Neuronal stem cell (in vitro differentiated cells): Measurements from ENCODE around the gene OR1K1.

Source experiments
- DNase-seq: peaks from one replicate; pipeline ENCODE4 v3.0.0-alpha.2; 2013; ENCODE audit warnings: low spot score
- H2AFZ ChIP-seq: one replicate; pipeline ENCODE4 v1.6.1; 2013; ENCODE audit warnings: mild to moderate bottlenecking, low read length, inconsistent platforms
- H2AK5ac ChIP-seq: 2 replicates; pipeline ENCODE4 v1.6.1; 2013; ENCODE audit warnings: low read depth, mild to moderate bottlenecking, inconsistent platforms, low read length, moderate library complexity, mixed read lengths
- H2BK120ac ChIP-seq: 2 replicates; pipeline ENCODE4 v1.6.1; 2013; ENCODE audit warnings: low read depth, mild to moderate bottlenecking, inconsistent platforms, low read length, moderate library complexity, mixed read lengths
- H2BK12ac ChIP-seq: one replicate; pipeline ENCODE4 v1.6.1; 2013; ENCODE audit warnings: low read length, inconsistent platforms
- H2BK15ac ChIP-seq: 2 replicates; pipeline ENCODE4 v1.6.1; 2013; ENCODE audit warnings: mild to moderate bottlenecking, low read length, inconsistent platforms, mixed read lengths
- H2BK5ac ChIP-seq: one replicate; pipeline ENCODE4 v1.6.1; 2013; ENCODE audit warnings: inconsistent platforms, mild to moderate bottlenecking, low read length, moderate library complexity
- H3K14ac ChIP-seq: one replicate; pipeline ENCODE4 v1.6.1; 2013; ENCODE audit warnings: low read length, inconsistent platforms
- H3K18ac ChIP-seq: 2 replicates; pipeline ENCODE4 v1.6.1; 2013; ENCODE audit warnings: low read length, inconsistent platforms
- H3K23ac ChIP-seq: 2 replicates; pipeline ENCODE4 v1.6.1; 2013; ENCODE audit warnings: low read depth, mild to moderate bottlenecking, mixed read lengths, low read length, inconsistent platforms; ENCODE audit not compliant: poor library complexity
- H3K27ac ChIP-seq: replicated peaks from 3 replicates; pipeline ENCODE4 v1.5.1; 2013; ENCODE audit warnings: low read length, inconsistent platforms
- H3K27me3 ChIP-seq, 3 experiments: 2 replicates each; pipeline ENCODE4 v1.6.1; 2013; ENCODE audit warnings: low read length in 3 of 3, mild to moderate bottlenecking in 2 of 3, inconsistent platforms in 1 of 3, low read depth in 1 of 3, mixed read lengths in 1 of 3, moderate library complexity in 1 of 3; ENCODE audit not compliant: control insufficient read depth in 3 of 3, insufficient read depth in 3 of 3
- H3K36me3 ChIP-seq, 2 donors: replicated peaks in 1 of 2; 2 replicates each; pipeline ENCODE4 v1.6.1; 2013; ENCODE audit warnings: low read length in 2 of 2; ENCODE audit not compliant: control insufficient read depth in 2 of 2, insufficient read depth in 2 of 2
- H3K4ac ChIP-seq: 2 replicates; pipeline ENCODE4 v1.6.1; 2013; ENCODE audit warnings: inconsistent platforms, mild to moderate bottlenecking, low read length, moderate library complexity
- H3K4me1 ChIP-seq, 2 donors: 1 replicate in 1 of 2; 2 replicates in 1 of 2; pipeline ENCODE4 v1.6.1; 2013; ENCODE audit warnings: low read length in 2 of 2, low read depth in 1 of 2; ENCODE audit not compliant: control insufficient read depth in 2 of 2, insufficient read depth in 1 of 2
- H3K4me2 ChIP-seq: one replicate; pipeline ENCODE4 v1.6.1; 2013; ENCODE audit warnings: mild to moderate bottlenecking, low read length, inconsistent platforms; ENCODE audit not compliant: insufficient read depth, poor library complexity, severe bottlenecking
- H3K4me3 ChIP-seq, 2 donors: 2 replicates each; pipeline ENCODE4 v1.5.1; 2013; ENCODE audit warnings: low read length in 2 of 2, mild to moderate bottlenecking in 2 of 2, inconsistent platforms in 1 of 2, moderate library complexity in 1 of 2
- H3K79me1 ChIP-seq: one replicate; pipeline ENCODE4 v1.6.1; 2013; ENCODE audit warnings: low read depth, mild to moderate bottlenecking, inconsistent platforms, low read length, moderate library complexity
- H3K9ac ChIP-seq: one replicate; pipeline ENCODE4 v1.6.1; 2013; ENCODE audit warnings: mild to moderate bottlenecking, low read depth, low read length, inconsistent platforms; ENCODE audit not compliant: poor library complexity
- H3K9me3 ChIP-seq, 2 donors: replicated peaks in 1 of 2; 2 replicates each; pipeline versions ENCODE3 to v1.6.1; 2013; ENCODE audit warnings: low read length in 2 of 2, mild to moderate bottlenecking in 2 of 2, inconsistent platforms in 1 of 2, low read depth in 1 of 2, mixed read lengths in 1 of 2, moderate library complexity in 1 of 2; ENCODE audit not compliant: control insufficient read depth in 2 of 2, insufficient read depth in 1 of 2
- H4K8ac ChIP-seq: one replicate; pipeline ENCODE4 v1.6.1; 2013; ENCODE audit warnings: low read depth, mild to moderate bottlenecking, inconsistent platforms, low read length, moderate library complexity
- H4K91ac ChIP-seq: one replicate; pipeline ENCODE4 v1.6.1; 2013; ENCODE audit warnings: low read length, low read depth, mild to moderate bottlenecking, inconsistent platforms; ENCODE audit not compliant: poor library complexity
- WGBS, 2 donors: extraction: QIAGEN DNeasy Blood & Tissue Kit; methylation state at CpG; one replicate each; pipeline ENCODE4 v1.1.7; 2013; ENCODE audit warnings: missing lambda C conversion rate in 2 of 2, mixed read lengths in 1 of 2; ENCODE audit not compliant: insufficient read length in 2 of 2, insufficient replicate concordance in 1 of 2; ENCODE audit errors: extremely low coverage in 2 of 2; 5-methylcytosine and 5-hydroxymethylcytosine counted together

Gene OR1K1

DNA sequence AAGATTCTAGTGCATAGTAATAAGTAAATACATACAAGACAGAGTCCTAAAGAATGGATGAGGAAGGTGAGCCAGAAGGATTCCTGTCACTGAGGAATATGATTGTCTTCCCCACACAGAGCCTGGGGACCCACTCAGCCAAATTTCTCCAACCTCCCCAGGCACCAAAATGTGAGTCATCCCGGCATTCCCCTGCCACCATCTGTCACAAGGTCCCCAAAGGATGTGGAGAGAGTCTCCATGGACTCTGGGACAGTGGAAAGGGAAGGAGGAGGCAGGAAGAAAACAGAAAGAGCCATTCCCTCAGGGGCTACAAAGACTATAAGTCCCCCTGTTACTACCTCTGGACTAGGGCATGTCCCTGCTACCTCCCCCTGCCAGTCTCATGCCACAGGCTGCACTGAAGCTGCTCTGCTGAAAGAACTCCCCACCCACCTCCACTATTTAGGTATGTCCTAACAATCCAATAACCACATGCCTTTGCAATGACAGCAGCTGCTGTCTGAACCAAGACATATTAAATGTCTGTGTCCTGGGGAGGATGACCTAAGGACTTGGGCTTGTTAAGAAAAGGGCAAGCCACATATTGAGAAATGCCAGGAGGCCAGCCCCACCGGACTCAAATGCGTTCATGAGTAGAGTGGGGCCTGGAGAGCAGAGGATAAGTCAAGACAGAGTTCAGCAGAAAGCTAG lies 21.8 kb upstream of the OR1K1 start:
- no peak overlapping the region for H2BK120ac ChIP-seq
- H4K91ac ChIP-seq, result no peak overlapping the region
- H3K4ac ChIP-seq, result no peak overlapping the region
- H3K18ac ChIP-seq, result no peak overlapping the region
- H3K27me3 ChIP-seq, result peaks cover 0 to 3% (median 0%) of the 10 kb centered on the region in 3 experiments
- H3K9me3 ChIP-seq, result peaks cover 0 to 8% of the 10 kb centered on the region in 2 donors
- no peak overlapping the region for H3K23ac ChIP-seq
- DNase-seq, result no peak
- no peak overlapping the region for H3K27ac ChIP-seq
- no peak overlapping the region for H2BK12ac ChIP-seq
- H3K9ac ChIP-seq, result no peak overlapping the region
- no peak overlapping the region for H2AK5ac ChIP-seq
- no peak overlapping the region for H2BK5ac ChIP-seq
- H3K4me1 ChIP-seq, result no peaks in the 10 kb centered on the region
- no CpG with 5 or more reads among the region's 3 CpGs for WGBS, 2 donors
- H2BK15ac ChIP-seq, result no peak overlapping the region
- no peak overlapping the region for H3K14ac ChIP-seq
- H3K4me3 ChIP-seq, result no peak overlapping the region
- H3K4me2 ChIP-seq, result no peak overlapping the region
- H2AFZ ChIP-seq, result no peak overlapping the region
- no peaks in the 10 kb centered on the region for H3K36me3 ChIP-seq
- H3K79me1 ChIP-seq, result no peaks in the 10 kb centered on the region
- H4K8ac ChIP-seq, result no peak overlapping the region

DNA sequence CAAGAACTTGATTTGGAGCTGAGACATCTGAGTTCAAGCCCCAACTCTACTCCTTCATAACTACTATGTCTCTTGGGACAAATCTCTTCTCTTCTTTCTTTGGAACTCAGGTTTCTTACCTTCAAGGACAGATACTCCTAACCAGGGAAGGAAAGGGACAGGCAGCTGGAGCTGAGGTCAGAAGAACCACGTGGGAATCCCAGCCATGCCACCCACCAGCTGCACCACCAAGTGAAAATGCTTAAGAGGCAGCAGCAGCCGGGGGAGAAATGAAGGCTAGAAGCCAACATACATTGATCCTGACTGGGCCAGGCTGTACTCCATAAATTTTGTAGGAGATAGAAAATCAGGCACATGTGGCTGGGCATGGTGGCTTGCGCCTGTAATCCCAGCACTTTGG lies 20.7 kb upstream of the OR1K1 start:
- WGBS, 2 donors, result no CpG with 5 or more reads among the region's 3 CpGs
- H2BK5ac ChIP-seq, result no peak overlapping the region
- H3K18ac ChIP-seq, result no peak overlapping the region
- no peak overlapping the region for H3K27ac ChIP-seq
- no peak overlapping the region for H4K8ac ChIP-seq
- no peak overlapping the region for H3K23ac ChIP-seq
- H3K27me3 ChIP-seq, result peaks cover 0 to 3% (median 0%) of the 10 kb centered on the region in 3 experiments
- no peak overlapping the region for H2AFZ ChIP-seq
- H2BK12ac ChIP-seq, result no peak overlapping the region
- no peaks in the 10 kb centered on the region for H3K79me1 ChIP-seq
- no peak overlapping the region for H3K9ac ChIP-seq
- no peaks in the 10 kb centered on the region for H3K4me1 ChIP-seq
- H4K91ac ChIP-seq, result no peak overlapping the region
- H3K9me3 ChIP-seq, result peaks cover 0 to 10% of the 10 kb centered on the region in 2 donors
- no peak overlapping the region for H3K4me2 ChIP-seq
- H2BK120ac ChIP-seq, result no peak overlapping the region
- no peak overlapping the region for H2BK15ac ChIP-seq
- no peaks in the 10 kb centered on the region for H3K36me3 ChIP-seq
- H2AK5ac ChIP-seq, result no peak overlapping the region
- DNase-seq, result no peak
- no peak overlapping the region for H3K14ac ChIP-seq
- no peak overlapping the region for H3K4me3 ChIP-seq
- no peak overlapping the region for H3K4ac ChIP-seq

DNA sequence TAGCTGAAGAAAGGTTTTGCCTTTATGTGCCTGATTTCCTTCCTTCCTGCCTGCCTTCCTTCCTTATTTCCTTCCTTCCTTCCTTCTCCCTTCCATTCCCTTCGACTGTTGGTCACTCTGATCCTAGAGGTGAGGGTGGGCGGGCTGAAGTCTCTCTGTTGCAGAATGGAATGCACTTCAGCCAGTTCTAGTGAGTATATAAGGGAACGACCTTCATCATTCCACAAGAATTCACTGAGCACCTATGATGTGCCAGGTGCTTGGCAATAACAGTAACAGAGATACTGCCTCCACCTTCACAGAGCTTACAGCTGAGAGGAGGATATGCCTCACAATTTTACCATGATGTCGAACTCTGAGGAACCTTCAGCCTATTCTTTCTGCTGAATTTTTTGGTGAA lies 19.9 kb upstream of the OR1K1 start:
- Histone ChIP-seq H3K27ac (no peak overlapping the region), H3K14ac (no peak overlapping the region)

DNA sequence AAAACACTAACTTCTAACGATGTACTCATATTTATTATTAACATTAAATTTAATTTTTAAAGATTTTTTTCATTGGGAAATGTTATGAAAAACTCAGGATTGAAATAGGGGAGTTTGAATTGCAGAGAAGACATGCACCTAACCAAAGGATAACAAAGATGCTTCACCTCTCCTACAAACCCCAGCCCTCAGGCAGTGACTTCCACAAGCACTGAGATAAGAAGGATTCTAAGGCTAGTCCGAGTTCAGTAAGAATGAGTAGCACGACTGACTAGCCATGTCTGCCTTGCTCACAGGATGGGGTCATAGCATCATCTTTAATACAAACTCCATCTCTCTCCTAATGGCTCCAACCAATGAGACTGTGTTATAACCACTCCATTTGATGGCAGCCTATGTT lies 18.3 kb upstream of the OR1K1 start:
- no peak overlapping the region for H3K9ac ChIP-seq
- no peaks in the 10 kb centered on the region for H3K4me1 ChIP-seq
- no peak overlapping the region for H2BK5ac ChIP-seq
- peaks cover 0 to 7% (median 0%) of the 10 kb centered on the region in 3 experiments for H3K27me3 ChIP-seq
- no peak for DNase-seq
- no peak overlapping the region for H3K27ac ChIP-seq
- no peak overlapping the region for H2BK15ac ChIP-seq
- no peaks in the 10 kb centered on the region for H3K79me1 ChIP-seq
- H3K4ac ChIP-seq, result no peak overlapping the region
- no peaks in the 10 kb centered on the region for H3K36me3 ChIP-seq
- no peak overlapping the region for H2BK120ac ChIP-seq
- no peak overlapping the region for H3K4me3 ChIP-seq
- H3K4me2 ChIP-seq, result no peak overlapping the region
- H3K18ac ChIP-seq, result no peak overlapping the region
- peaks cover 0 to 10% of the 10 kb centered on the region in 2 donors for H3K9me3 ChIP-seq
- no peak overlapping the region for H3K14ac ChIP-seq
- no peak overlapping the region for H2AFZ ChIP-seq
- no peak overlapping the region for H2AK5ac ChIP-seq
- no peak overlapping the region for H2BK12ac ChIP-seq
- H3K23ac ChIP-seq, result no peak overlapping the region
- no peak overlapping the region for H4K8ac ChIP-seq
- WGBS, 2 donors, result no CpG with 5 or more reads among the region's 3 CpGs
- H4K91ac ChIP-seq, result no peak overlapping the region

More for the DNA sequence above, 19.9 kb upstream of the OR1K1 start:
- peaks cover 0 to 10% of the 10 kb centered on the region in 2 donors for H3K9me3 ChIP-seq
- H2BK120ac ChIP-seq, result no peak overlapping the region
- WGBS, 2 donors, result no CpG with 5 or more reads among the region's 4 CpGs
- H3K4me3 ChIP-seq, result no peak overlapping the region
- no peak overlapping the region for H3K4ac ChIP-seq
- H3K23ac ChIP-seq, result no peak overlapping the region
- H2BK12ac ChIP-seq, result no peak overlapping the region
- peaks cover 0 to 7% (median 0%) of the 10 kb centered on the region in 3 experiments for H3K27me3 ChIP-seq
- no peak overlapping the region for H3K9ac ChIP-seq
- DNase-seq, result no peak
- H3K4me2 ChIP-seq, result no peak overlapping the region
- no peaks in the 10 kb centered on the region for H3K4me1 ChIP-seq
- no peak overlapping the region for H2AFZ ChIP-seq
- H3K36me3 ChIP-seq, result no peaks in the 10 kb centered on the region
- no peak overlapping the region for H2AK5ac ChIP-seq
- H3K79me1 ChIP-seq, result no peaks in the 10 kb centered on the region
- no peak overlapping the region for H2BK15ac ChIP-seq
- H4K91ac ChIP-seq, result no peak overlapping the region
- H2BK5ac ChIP-seq, result no peak overlapping the region
- H3K18ac ChIP-seq, result no peak overlapping the region
- H4K8ac ChIP-seq, result no peak overlapping the region
